ENCODE measurements around the gene KDM4C. TPM values are rescaled to one million over a fixed set of nuclear protein-coding genes. Genes with fewer than 3 reads are reported as not detected.

Gene KDM4C
- total and polyA plus RNA-seq, 2 of the 8 experiments (the other 6 are each of a cell fraction or from before 2014, with no cell fraction given), result 13.0 to 26.1 TPM

- no peak overlapping the region for H3K56ac ChIP-seq (replicated peaks; ENCODE audit: insufficient read length, low read depth, low read length)
- no peak overlapping the region for H2AK5ac ChIP-seq (ENCODE audit: low read depth, low read length)
- no peak overlapping the region for H3K4ac ChIP-seq (replicated peaks; ENCODE audit: insufficient read length, low read depth, low read length)
- no peaks in the 10 kb centered on the region for H3K27me3 ChIP-seq (replicated peaks in 1 of 4; ENCODE audit: control insufficient read depth in 3 of 4, extremely low read depth in 1 of 4, insufficient read depth in 3 of 4, low read length in 3 of 4)
- ChIA-PET POLR2A (ENCODE audit: partially characterized antibody) (interaction anchor here (1.2 kb wide), 1 partner anchor 16 kb away, joined by 3 read pairs; no protein-coding TSS in a partner anchor), CTCF (ENCODE audit: partially characterized antibody) (interaction anchor here (0.6 to 1.3 kb wide), 3 partner anchors 12 to 58 kb away, joined by 3 to 6 read pairs (median 3); no protein-coding TSS in a partner anchor)
- no peak overlapping the region for H2BK12ac ChIP-seq (ENCODE audit: low read depth, low read length)
- H4K20me1 ChIP-seq (replicated peaks in 1 of 2; ENCODE audit: control insufficient read depth in 1 of 2, insufficient read depth in 2 of 2, low read length in 2 of 2), result no peaks in the 10 kb centered on the region
- no peaks in the 10 kb centered on the region for H3K79me2 ChIP-seq (ENCODE audit: control insufficient read depth in 1 of 2, insufficient read depth in 2 of 2, low read length in 2 of 2)
- TF ChIP-seq HDAC2 (IDR thresholded peaks at IDR 0.05; ENCODE audit: borderline replicate concordance in 1 of 2, low read depth in 2 of 2, low read length in 2 of 2), result no peak
- no peak for TF ChIP-seq ATF3 (IDR thresholded peaks at IDR 0.05; ENCODE audit: insufficient read depth, low read depth, low read length)
- no peak for TF ChIP-seq SIX5 (IDR thresholded peaks at IDR 0.05; ENCODE audit: low read depth, low read length)
- TF ChIP-seq RXRA (IDR thresholded peaks at IDR 0.05; ENCODE audit: insufficient read depth, low read depth, low read length), result no peak
- TF ChIP-seq E2F6 (IDR thresholded peaks at IDR 0.05), result no peak
- TF ChIP-seq CBX5 (IDR thresholded peaks at IDR 0.05; ENCODE audit: low read depth, low read length), result no peak
- no peaks in the 10 kb centered on the region for H3K9me3 ChIP-seq (ENCODE audit: insufficient read depth in 2 of 2, low read depth in 1 of 2, low read length in 1 of 2)
- FAIRE-seq (no peak), DNase-seq (ENCODE audit: low read depth in 1 of 2, low spot score in 2 of 2) (no peak)
- H3K23me2 ChIP-seq (ENCODE audit: low read depth, low read length), result no peaks in the 10 kb centered on the region
- no peak overlapping the region for H3K4me2 ChIP-seq (ENCODE audit: insufficient read depth in 1 of 2, low read depth in 2 of 2, low read length in 2 of 2)
- no peak overlapping the region for H4K8ac ChIP-seq (ENCODE audit: extremely low read depth, insufficient read depth, low read length)
- no peak overlapping the region for H2BK120ac ChIP-seq (replicated peaks; ENCODE audit: low read depth, low read length)
- H3K79me1 ChIP-seq (ENCODE audit: low read depth, low read length), result no peaks in the 10 kb centered on the region; the same call in 1 of the 2 replicates
- 75% methylated on average over 1 of the region's 1 CpG; no CpG with 5 or more reads in 1 of the 2 experiments for WGBS, 2 experiments (ENCODE audit: extremely low coverage in 1 of 2, insufficient coverage in 1 of 2, insufficient read length in 1 of 2, insufficient replicate concordance in 2 of 2, low coverage in 1 of 2, low lambda C conversion rate in 2 of 2, missing lambda C conversion rate in 1 of 2)
- H3K14ac ChIP-seq (ENCODE audit: insufficient read length), result no peak overlapping the region
- no peak overlapping the region for H2BK20ac ChIP-seq (ENCODE audit: low read length)
- H2AFZ ChIP-seq (ENCODE audit: low read length), result no peak overlapping the region
- no peak overlapping the region for H4K5ac ChIP-seq (ENCODE audit: insufficient read length, low read depth, low read length)
- no peak overlapping the region for H2BK15ac ChIP-seq (ENCODE audit: low read length)
- H3K27ac ChIP-seq (ENCODE audit: low read depth, low read length), result no peak overlapping the region
- H3K36me3 ChIP-seq (ENCODE audit: control insufficient read depth in 2 of 4, insufficient read depth in 4 of 4, low read length in 3 of 4), result peaks cover 0 to 3% (median 0%) of the 10 kb centered on the region in 4 experiments; a peak in 1 of 8 replicates
- no peak overlapping the region for H2BK5ac ChIP-seq (ENCODE audit: low read depth, low read length)
- no peak overlapping the region for H3K9ac ChIP-seq (replicated peaks in 1 of 4; ENCODE audit: extremely low read depth in 1 of 4, low read depth in 3 of 4, low read length in 3 of 4)
- no peak overlapping the region for H3K23ac ChIP-seq (ENCODE audit: insufficient read length)
- H3K4me1 ChIP-seq (replicated peaks in 1 of 4; ENCODE audit: control insufficient read depth in 3 of 4, insufficient read depth in 4 of 4, low read length in 3 of 4), result peaks cover 0 to 2% (median under 1%) of the 10 kb centered on the region in 4 experiments; a peak in 2 of 7 replicates
- H3K18ac ChIP-seq (ENCODE audit: extremely low read depth, low read length), result no peak overlapping the region
- no peak overlapping the region for H3K4me3 ChIP-seq (ENCODE audit: extremely low read depth in 1 of 4, insufficient read depth in 2 of 4, low read depth in 3 of 4, low read length in 4 of 4)
- H4K91ac ChIP-seq (replicated peaks; ENCODE audit: insufficient read length, low read length), result no peak overlapping the region
Observed at GRCh38 chr9:6897207-6897822, 139.5 kb downstream of the KDM4C start.

Data from H1 (cell line).